GM12801 (cell line): ENCODE data around the gene GJB5.

Experiments used
- TF ChIP-seq, protein P1 (sequence below): IDR thresholded peaks from one replicate; pipeline ENCODE4 v1.5.1; 2011; ENCODE audit warnings: control low read depth; ENCODE audit not compliant: insufficient read length; ENCODE audit errors: extremely low read depth

The GJB5 gene

DNA sequence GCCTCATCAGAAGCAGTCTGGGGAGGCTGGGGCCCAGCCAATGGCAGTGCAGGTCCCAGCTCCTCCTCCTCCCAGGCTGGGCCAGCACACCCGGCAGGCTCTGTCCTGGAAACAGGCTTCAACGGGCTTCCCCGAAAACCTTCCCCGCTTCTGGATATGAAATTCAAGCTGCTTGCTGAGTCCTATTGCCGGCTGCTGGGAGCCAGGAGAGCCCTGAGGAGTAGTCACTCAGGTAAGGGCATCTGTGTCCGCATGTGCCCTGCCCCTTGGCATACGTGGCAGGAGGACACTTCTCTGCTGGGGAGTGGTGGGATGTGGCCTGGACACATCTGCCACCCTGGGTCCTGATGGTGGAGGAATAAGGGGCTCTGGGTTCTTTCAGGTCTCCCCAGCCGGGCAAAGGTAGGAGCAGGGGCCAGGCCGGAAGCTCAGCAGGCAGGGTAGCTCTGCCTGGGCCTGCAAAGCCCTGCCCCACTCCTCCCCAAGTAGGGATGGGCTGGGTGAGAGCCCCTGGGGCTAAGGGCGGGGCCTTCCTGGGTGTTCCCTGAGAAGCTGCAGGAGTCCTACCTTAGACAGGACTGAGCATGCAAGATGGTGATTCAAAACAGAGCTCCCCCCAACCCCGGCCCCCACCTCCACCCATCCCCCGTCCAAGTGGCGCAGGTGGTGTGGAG lies at the start of gene GJB5:
TSS of gene GJB5 (plus strand) at position 84 of the 674 bp plus-strand sequence. CDS start 2,284 bp downstream, outside the sequence.
- TF ChIP-seq, protein P1, sequence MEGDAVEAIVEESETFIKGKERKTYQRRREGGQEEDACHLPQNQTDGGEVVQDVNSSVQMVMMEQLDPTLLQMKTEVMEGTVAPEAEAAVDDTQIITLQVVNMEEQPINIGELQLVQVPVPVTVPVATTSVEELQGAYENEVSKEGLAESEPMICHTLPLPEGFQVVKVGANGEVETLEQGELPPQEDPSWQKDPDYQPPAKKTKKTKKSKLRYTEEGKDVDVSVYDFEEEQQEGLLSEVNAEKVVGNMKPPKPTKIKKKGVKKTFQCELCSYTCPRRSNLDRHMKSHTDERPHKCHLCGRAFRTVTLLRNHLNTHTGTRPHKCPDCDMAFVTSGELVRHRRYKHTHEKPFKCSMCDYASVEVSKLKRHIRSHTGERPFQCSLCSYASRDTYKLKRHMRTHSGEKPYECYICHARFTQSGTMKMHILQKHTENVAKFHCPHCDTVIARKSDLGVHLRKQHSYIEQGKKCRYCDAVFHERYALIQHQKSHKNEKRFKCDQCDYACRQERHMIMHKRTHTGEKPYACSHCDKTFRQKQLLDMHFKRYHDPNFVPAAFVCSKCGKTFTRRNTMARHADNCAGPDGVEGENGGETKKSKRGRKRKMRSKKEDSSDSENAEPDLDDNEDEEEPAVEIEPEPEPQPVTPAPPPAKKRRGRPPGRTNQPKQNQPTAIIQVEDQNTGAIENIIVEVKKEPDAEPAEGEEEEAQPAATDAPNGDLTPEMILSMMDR: no peak

DNA sequence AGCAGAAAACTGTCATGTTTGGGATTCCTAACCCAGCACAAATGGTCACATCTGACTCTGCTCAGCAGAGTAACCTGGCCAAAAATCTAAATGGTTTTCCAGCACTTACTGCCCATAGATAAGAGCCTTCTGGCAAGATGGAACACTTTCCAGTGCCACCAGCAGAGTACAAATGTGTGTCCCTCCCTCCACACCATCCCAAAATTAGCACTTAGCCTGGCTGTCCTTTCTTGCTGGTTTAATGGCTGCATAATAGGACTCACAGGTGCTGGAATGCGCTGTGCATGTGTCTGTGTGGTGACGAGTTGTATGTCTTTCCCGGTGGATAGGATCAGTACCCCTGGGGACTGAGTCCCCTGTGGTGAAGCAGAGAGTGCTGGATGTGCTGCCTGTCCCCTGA lies 49.8 kb upstream of the GJB5 start:
- TF ChIP-seq, protein P1: no peak

DNA sequence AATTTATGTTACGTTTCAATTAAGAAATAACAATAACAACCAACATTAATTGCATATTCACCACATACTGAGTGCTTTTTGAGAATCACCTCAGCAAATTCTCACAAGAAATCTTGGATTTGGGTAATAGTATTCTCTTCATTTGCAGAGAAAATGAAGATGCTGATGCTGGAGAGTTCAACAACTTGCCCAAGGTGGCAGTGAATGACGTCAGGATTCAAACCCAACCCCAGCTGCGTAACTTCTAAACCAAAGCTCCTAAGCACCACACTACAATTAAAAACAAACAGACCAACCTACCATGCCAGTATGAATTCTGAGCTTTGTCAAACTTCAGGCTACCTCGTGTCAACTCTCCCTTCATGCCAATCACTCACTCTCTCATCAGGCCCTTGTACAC lies 46.7 kb upstream of the GJB5 start:
- TF ChIP-seq, protein P1: no peak

DNA sequence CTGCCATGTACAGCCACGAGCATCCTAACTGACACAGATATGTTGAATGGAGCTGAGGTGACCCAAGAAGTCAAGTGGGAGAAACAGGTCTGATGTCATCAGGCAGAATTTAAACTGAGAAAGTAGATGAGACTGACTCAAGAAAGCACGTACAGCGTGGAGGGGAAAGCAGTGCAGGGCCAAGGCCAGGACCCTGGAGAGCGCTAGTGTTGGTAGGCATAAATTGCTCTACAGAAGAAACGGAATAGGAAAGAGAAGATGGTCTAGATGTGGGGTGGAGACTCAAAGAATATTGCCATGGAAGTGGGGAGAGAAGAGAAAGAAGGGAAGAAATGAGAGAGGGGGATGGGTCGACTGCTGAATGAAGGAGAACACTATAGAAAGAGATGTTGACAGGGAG lies 45.3 kb upstream of the GJB5 start:
- TF ChIP-seq, protein P1: no peak

DNA sequence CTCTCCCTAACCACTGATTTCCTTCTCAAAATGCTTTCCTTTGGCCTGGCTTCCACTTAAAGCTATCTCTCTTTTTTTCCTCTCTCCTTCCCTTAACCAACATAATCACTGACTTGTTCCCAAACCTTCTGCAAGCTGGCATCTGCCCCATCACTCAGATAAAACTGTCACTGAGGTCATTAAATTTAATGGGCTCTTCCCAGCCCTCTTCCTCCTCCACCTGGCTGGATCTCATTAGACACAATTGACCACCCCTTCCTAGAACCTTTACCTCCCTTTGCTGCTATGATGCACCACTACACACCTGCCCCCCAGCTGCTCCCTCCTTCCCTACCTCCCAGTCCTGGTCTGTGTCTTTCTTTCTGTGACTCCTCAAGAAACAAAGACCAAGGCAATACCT lies 44.0 kb upstream of the GJB5 start:
- TF ChIP-seq, protein P1: no peak

DNA sequence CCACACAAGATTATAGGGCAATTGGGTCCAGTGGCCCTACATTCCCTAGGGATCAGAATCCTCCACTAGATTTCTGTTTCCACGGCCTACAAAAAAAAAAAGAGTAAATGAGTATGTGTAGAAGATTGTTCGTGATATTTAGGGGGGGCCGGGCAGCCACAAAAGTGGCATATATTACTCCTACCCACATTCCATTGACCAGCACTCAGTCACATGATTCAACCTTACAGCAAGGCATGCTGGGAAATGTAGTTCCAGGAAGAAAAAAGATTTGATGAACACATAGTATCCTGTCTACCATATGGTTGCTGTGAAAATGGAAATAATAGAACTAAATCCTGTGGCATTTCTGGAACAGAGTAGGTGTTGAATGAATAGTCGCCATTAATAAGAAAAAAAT lies 43.4 kb upstream of the GJB5 start:
- TF ChIP-seq, protein P1: no peak

DNA sequence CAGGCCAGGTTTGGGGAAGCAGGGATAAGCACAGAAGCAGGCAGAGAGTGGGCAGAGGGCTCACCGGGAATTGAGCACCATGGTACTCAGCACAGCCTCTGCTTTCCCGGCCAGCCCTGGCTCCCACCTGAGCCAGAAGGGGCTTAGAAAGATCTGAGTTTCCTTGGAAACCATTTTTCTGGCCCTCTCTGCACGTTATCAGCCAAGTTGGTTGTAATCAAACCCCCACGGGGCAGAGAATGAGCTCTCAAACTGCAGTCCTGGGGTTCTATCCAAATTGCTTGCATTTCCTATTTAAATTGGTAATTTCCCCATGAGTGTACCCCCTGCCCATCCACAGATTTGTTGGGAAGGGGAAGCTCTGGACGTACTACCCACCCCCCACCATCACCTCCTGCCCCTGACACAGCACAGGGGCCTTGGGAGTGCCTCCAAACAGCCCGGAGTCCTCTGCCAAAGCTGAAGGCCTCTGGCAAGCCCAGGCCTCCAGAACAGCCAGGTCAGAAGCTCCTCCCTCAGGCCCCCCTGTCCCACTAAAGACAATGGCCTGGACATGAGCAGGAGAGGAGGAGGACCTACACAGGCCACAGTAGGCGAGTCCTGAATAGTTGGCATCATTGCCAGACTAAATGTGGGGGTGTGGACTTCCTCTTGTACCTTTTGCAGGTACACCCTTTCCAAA lies 42.7 kb upstream of the GJB5 start:
- TF ChIP-seq, protein P1: no peak
